DND-41 (cell line): Measurements from ENCODE around the gene SMOC2.

Source experiments
- EZH2 ChIP-seq: IDR thresholded peaks from 3 replicates; pipeline ENCODE4 v1.6.1; 2012; ENCODE audit warnings: borderline replicate concordance, low read depth, mild to moderate bottlenecking, moderate library complexity, low read length, inconsistent platforms; ENCODE audit not compliant: severe bottlenecking
- TF ChIP-seq, protein P1 (sequence below): IDR thresholded peaks from 2 replicates; pipeline ENCODE4 v1.5.1; 2012; ENCODE audit warnings: borderline replicate concordance, low read length, moderate library complexity, mild to moderate bottlenecking; ENCODE audit not compliant: poor library complexity, severe bottlenecking; ENCODE audit errors: extremely low read depth

DNA sequence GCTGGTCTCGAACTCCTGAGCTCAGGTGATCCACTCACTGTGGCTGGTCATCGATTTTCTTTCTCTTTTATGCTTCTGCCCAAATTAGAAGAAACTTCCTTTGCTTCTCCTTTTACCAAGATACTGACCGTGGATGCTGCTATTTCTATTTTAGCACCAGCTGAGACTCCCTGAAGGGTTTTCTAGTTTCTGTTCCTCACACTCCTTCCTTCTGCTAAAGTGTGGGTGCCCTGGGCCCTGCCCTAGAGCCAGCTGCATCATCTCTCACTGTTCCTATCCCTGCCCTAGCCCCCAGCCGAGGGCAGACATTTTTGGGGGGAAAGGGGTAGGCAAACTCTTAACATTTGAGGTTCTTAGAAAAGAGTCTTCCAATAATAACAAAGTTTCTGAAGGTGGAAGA lies 6.3 kb downstream of the SMOC2 start:
- TF ChIP-seq EZH2, result no peak
- TF ChIP-seq, protein P1, sequence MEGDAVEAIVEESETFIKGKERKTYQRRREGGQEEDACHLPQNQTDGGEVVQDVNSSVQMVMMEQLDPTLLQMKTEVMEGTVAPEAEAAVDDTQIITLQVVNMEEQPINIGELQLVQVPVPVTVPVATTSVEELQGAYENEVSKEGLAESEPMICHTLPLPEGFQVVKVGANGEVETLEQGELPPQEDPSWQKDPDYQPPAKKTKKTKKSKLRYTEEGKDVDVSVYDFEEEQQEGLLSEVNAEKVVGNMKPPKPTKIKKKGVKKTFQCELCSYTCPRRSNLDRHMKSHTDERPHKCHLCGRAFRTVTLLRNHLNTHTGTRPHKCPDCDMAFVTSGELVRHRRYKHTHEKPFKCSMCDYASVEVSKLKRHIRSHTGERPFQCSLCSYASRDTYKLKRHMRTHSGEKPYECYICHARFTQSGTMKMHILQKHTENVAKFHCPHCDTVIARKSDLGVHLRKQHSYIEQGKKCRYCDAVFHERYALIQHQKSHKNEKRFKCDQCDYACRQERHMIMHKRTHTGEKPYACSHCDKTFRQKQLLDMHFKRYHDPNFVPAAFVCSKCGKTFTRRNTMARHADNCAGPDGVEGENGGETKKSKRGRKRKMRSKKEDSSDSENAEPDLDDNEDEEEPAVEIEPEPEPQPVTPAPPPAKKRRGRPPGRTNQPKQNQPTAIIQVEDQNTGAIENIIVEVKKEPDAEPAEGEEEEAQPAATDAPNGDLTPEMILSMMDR, result no peak
